ENCODE results near the gene KIF22. TPM values are rescaled to one million over a fixed set of nuclear protein-coding genes. Genes with fewer than 3 reads are reported as not detected.
"Not testable (repeated sequence)": the region's sequence is repeated elsewhere in the genome, so short reads cannot be mapped to it uniquely, and the experiment has no call there.

The KIF22 gene
- total RNA-seq, 1 experiment from 2014 or later = 87.6 TPM

DNA sequence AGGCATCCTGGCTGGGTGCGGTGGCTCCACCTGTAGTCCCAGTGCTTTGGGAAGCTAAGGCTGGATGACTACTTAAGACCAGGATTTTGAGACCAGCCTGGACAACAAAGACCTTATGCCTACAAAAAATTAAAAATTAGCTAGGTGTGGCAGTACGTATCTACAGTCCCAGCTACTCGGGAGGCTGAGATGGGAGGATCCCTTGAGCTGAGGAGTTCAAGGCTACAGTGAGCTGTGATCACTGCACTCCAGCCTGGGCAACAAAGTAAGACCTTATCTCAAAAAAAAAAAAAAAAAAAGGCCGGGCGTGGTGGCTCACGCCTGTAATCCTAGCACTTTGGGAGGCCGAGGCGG lies 35.8 kb downstream of the KIF22 start:
- H4K20me1 ChIP-seq (ENCODE audit: low read length) = no peaks in the 10 kb centered on the region
- H3K36me3 ChIP-seq (ENCODE audit: low read depth, low read length) = no peaks in the 10 kb centered on the region
- ChIA-PET POLR2A (ENCODE audit: unreplicated experiment) (interaction anchor here (0.7 kb wide), 1 partner anchor 22 kb away, joined by 14 read pairs; no protein-coding TSS in a partner anchor), CTCF (no interaction called here)
- no peak overlapping the region for H3K4me3 ChIP-seq (ENCODE audit: low read length)
- H3K9me2 ChIP-seq (replicated peaks; ENCODE audit: low read length) = no peaks in the 10 kb centered on the region
- H3K9ac ChIP-seq (ENCODE audit: low read length) = no peak overlapping the region
- peaks cover 42% of the 10 kb centered on the region for H3K4me1 ChIP-seq (ENCODE audit: insufficient read depth, low read length)
- H3F3A ChIP-seq (ENCODE audit: low read length, unreplicated experiment) = no peaks in the 10 kb centered on the region
- TF ChIP-seq EZH2phosphoT487 (IDR thresholded peaks at IDR 0.05; ENCODE audit: borderline replicate concordance, low read length) (no peak), EZH2 (IDR thresholded peaks at IDR 0.05; ENCODE audit: low read length, unreplicated experiment) (no peak)
- TF ChIP-seq, protein P1, sequence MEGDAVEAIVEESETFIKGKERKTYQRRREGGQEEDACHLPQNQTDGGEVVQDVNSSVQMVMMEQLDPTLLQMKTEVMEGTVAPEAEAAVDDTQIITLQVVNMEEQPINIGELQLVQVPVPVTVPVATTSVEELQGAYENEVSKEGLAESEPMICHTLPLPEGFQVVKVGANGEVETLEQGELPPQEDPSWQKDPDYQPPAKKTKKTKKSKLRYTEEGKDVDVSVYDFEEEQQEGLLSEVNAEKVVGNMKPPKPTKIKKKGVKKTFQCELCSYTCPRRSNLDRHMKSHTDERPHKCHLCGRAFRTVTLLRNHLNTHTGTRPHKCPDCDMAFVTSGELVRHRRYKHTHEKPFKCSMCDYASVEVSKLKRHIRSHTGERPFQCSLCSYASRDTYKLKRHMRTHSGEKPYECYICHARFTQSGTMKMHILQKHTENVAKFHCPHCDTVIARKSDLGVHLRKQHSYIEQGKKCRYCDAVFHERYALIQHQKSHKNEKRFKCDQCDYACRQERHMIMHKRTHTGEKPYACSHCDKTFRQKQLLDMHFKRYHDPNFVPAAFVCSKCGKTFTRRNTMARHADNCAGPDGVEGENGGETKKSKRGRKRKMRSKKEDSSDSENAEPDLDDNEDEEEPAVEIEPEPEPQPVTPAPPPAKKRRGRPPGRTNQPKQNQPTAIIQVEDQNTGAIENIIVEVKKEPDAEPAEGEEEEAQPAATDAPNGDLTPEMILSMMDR (conservative IDR thresholded peaks at IDR 0.05; ENCODE audit: low read depth, low read length) = no peak
- no peaks in the 10 kb centered on the region for H3K27me3 ChIP-seq (ENCODE audit: low read length)
- peaks cover 6% of the 10 kb centered on the region for H3K79me2 ChIP-seq (ENCODE audit: low read length)
- H3K4me2 ChIP-seq (ENCODE audit: low read length) = no peak overlapping the region
- H2AFZ ChIP-seq (ENCODE audit: low read length) = no peak overlapping the region
- ATAC-seq (no peak), DNase-seq (no peak)
- H3K27ac ChIP-seq (ENCODE audit: low read length) = peak overlapping the region; percentile 94
- H3K9me3 ChIP-seq (ENCODE audit: low read length) = no peaks in the 10 kb centered on the region
- BruUV-seq (replicated peaks) = no TSS peak
- intact Hi-C loops (cut with micrococcal nuclease) = no loop called here

DNA sequence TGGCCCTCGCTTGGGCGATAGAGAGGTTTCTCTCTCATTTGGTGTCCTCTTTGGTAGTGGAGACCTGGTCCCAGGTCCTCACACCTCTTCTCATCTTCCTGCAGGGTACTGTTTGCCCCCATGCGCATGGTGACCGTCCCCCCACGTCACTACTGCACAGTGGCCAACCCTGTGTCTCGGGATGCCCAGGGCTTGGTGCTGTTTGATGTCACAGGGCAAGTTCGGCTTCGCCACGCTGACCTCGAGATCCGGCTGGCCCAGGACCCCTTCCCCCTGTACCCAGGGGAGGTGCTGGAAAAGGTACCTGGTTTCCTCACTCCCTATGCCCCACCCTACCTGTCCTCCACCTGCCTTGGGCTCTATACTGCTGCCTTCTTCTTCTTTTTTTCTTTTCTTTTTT lies 40.2 kb downstream of the KIF22 start:
- Histone ChIP-seq H3K27me3 (ENCODE audit: low read length) (no peaks in the 10 kb centered on the region), H2AFZ (ENCODE audit: low read length) (no peak overlapping the region), H3K9me3 (ENCODE audit: low read length) (no peaks in the 10 kb centered on the region), H3K4me1 (ENCODE audit: insufficient read depth, low read length) (peaks cover 10% of the 10 kb centered on the region), H3K27ac (ENCODE audit: low read length) (no peak overlapping the region), H3K79me2 (ENCODE audit: low read length) (no peaks in the 10 kb centered on the region), H3K9me2 (replicated peaks; ENCODE audit: low read length) (no peaks in the 10 kb centered on the region), H3F3A (ENCODE audit: low read length, unreplicated experiment) (no peaks in the 10 kb centered on the region), H3K36me3 (ENCODE audit: low read depth, low read length) (no peaks in the 10 kb centered on the region), H3K4me2 (ENCODE audit: low read length) (no peak overlapping the region), H3K4me3 (ENCODE audit: low read length) (no peak overlapping the region), H3K9ac (ENCODE audit: low read length) (no peak overlapping the region), H4K20me1 (ENCODE audit: low read length) (no peaks in the 10 kb centered on the region)
- CTCF ChIA-PET = no interaction called here
- intact Hi-C loops (cut with micrococcal nuclease) = no loop called here
- DNase-seq (no peak), ATAC-seq (no peak)
- BruUV-seq (replicated peaks) = no TSS peak
- POLR2A ChIA-PET (ENCODE audit: unreplicated experiment) = no interaction called here
- TF ChIP-seq EZH2phosphoT487 (IDR thresholded peaks at IDR 0.05; ENCODE audit: borderline replicate concordance, low read length) (no peak), EZH2 (IDR thresholded peaks at IDR 0.05; ENCODE audit: low read length, unreplicated experiment) (no peak)
- TF ChIP-seq, protein P1 (conservative IDR thresholded peaks at IDR 0.05; ENCODE audit: low read depth, low read length) = no peak

DNA sequence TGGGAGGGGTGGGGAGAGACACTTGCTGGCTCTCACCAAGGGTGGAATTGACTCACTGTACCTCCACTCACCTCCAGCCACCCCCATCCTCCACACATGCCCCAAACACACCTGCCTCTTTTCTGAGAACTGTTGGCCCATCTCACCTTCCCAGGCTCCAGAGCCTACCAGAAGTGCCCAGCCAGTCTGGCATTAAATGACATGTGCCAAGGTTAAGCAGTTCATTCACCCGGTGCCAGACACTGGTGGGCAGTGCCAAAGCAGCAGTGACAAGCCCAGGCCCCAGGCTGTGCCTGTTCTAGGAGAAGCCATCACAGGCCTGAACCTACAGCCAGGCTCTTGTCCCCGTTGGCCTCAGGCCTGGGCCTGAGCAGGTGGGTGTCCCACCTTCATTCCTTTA lies 40.9 kb downstream of the KIF22 start:
- CTCF ChIA-PET = no interaction called here
- Histone ChIP-seq H3K27ac (ENCODE audit: low read length) (no peak overlapping the region), H3K36me3 (ENCODE audit: low read depth, low read length) (no peaks in the 10 kb centered on the region), H2AFZ (ENCODE audit: low read length) (no peak overlapping the region), H3K79me2 (ENCODE audit: low read length) (no peaks in the 10 kb centered on the region), H3K4me3 (ENCODE audit: low read length) (no peak overlapping the region), H3K9ac (ENCODE audit: low read length) (no peak overlapping the region), H3K9me2 (replicated peaks; ENCODE audit: low read length) (no peaks in the 10 kb centered on the region), H3K27me3 (ENCODE audit: low read length) (no peaks in the 10 kb centered on the region), H3K4me2 (ENCODE audit: low read length) (no peak overlapping the region), H3F3A (ENCODE audit: low read length, unreplicated experiment) (no peaks in the 10 kb centered on the region), H4K20me1 (ENCODE audit: low read length) (no peaks in the 10 kb centered on the region), H3K4me1 (ENCODE audit: insufficient read depth, low read length) (peaks cover 4% of the 10 kb centered on the region; the same call in 1 of the 2 replicates), H3K9me3 (ENCODE audit: low read length) (no peaks in the 10 kb centered on the region)
- no TSS peak for BruUV-seq (replicated peaks)
- DNase-seq = no peak
- intact Hi-C loops (cut with micrococcal nuclease) = no loop called here
- POLR2A ChIA-PET (ENCODE audit: unreplicated experiment) = no interaction called here
- no peak for ATAC-seq
- TF ChIP-seq, protein P1 (conservative IDR thresholded peaks at IDR 0.05; ENCODE audit: low read depth, low read length) = no peak
- TF ChIP-seq EZH2phosphoT487 (IDR thresholded peaks at IDR 0.05; ENCODE audit: borderline replicate concordance, low read length) = no peak
- TF ChIP-seq EZH2 (IDR thresholded peaks at IDR 0.05; ENCODE audit: low read length, unreplicated experiment) = no peak

DNA sequence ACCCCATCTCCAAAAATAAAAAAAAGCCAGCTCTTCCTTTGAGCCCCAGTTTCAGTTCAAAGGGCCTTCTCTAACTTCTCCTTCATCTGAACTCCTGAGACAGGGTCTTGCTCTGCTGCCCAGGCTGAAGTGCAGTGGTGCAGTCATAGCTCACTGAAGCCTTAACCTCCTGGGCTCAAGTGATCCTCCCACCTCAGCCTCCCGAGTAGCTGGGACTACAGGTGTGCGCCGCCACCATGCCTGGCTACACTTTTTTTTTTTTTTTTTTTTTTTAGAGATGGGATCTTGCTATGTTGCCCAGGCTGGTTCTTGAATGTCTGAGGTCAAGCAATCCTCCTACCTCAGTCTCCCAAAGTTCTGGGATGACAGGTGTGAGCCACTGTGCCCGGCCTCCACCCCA lies 42.7 kb downstream of the KIF22 start:
- H3K4me1 ChIP-seq (ENCODE audit: insufficient read depth, low read length); H3K36me3 ChIP-seq (ENCODE audit: low read depth, low read length); H3K79me2 ChIP-seq (ENCODE audit: low read length); CTCF ChIA-PET; H3K27me3 ChIP-seq (ENCODE audit: low read length); ATAC-seq; POLR2A ChIA-PET (ENCODE audit: unreplicated experiment); DNase-seq; H3K27ac ChIP-seq (ENCODE audit: low read length); H2AFZ ChIP-seq (ENCODE audit: low read length); H3K9me3 ChIP-seq (ENCODE audit: low read length); BruUV-seq (replicated peaks); H3K9me2 ChIP-seq (replicated peaks; ENCODE audit: low read length); H3K4me2 ChIP-seq (ENCODE audit: low read length); H3K4me3 ChIP-seq (ENCODE audit: low read length); intact Hi-C loops (cut with micrococcal nuclease); H4K20me1 ChIP-seq (ENCODE audit: low read length); H3F3A ChIP-seq (ENCODE audit: low read length, unreplicated experiment); H3K9ac ChIP-seq (ENCODE audit: low read length): not testable (repeated sequence)

Measured in PC-3 (cell line).